ENCODE measurements around the gene ARHGAP32. TPM values are rescaled to one million over a fixed set of nuclear protein-coding genes. Genes with fewer than 3 reads are reported as not detected.

The ARHGAP32 gene
- total RNA-seq (10 to 100 TPM in 1 of 2 experiments, 1 to 10 TPM in 1; 7.8 to 10.4 TPM), polyA plus RNA-seq (1 to 10 TPM in 1 of 3 donors, under 1 TPM in 2; 0.85 to 1.5 (median 0.98) TPM), total RNA-seq (8.9 to 19.7 (median 15.4) reads per million in 6 experiments)

DNA sequence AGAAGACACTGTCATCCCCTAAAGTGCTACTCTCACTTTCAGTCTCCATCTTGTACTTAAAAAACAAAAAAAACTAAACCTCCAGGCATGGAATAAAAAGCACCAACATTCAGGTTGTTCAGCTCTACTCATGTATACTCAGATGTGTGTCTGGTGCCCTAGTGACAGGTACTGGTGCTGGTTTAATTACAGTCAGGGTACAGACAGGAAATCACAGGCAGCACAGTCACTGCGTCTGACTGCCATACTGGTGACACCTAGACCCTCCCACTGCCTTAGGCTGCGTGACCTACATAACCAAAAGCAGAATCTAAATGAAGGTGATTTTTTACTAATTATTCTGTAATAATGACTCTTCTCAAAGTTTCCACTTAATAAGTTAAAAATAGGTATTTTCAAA is at the start of gene ARHGAP32:
Gene ARHGAP32, minus strand, starts transcription at position 176 of the 400 bp plus-strand sequence. Its CDS starts 127 bp downstream, at position 49.
- H3K27me3 Mint-ChIP-seq = no peaks in the 10 kb centered on the region
- ATAC-seq (peak; percentile 70 to 85), DNase-seq (peak in 2 of 10 donors; percentile 10 to 22)
- peaks cover 0 to 2% (median under 1%) of the 10 kb centered on the region in 9 donors for H3K9me3 Mint-ChIP-seq
- H3K36me3 Mint-ChIP-seq = peaks cover 0 to 6% (median 0%) of the 10 kb centered on the region in 3 donors
- no peak within 1 kb of the TSS for H3K27ac Mint-ChIP-seq
- POLR2A ChIA-PET = interaction anchor here (0.6 kb wide), 1 partner anchor 807 kb away, joined by 4 read pairs; no protein-coding TSS in a partner anchor
- H3K4me1 Mint-ChIP-seq = peaks cover 0 to 9% (median 1%) of the 10 kb centered on the region in 4 donors
- no peak within 1 kb of the TSS for H3K4me3 Mint-ChIP-seq

DNA sequence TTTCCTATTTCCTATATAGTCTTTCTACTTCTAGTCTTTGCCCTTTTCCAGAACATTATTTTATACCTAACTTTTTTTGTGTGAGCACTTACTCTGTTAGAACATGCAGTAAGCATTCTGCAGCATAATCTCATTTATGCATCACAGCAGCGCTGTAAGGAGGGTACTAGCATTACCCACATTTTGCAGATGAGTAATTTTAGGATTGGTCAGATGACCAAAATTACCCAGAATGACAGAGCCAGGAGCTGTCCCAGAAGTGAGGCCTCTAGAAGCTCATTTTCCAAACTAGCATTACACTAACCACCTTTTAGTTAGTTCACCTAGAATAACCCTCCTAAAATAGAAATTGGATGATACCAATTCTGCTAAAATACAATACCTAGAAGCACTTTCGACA is 47.1 kb upstream of the ARHGAP32 start:
- H3K27ac Mint-ChIP-seq = no peak overlapping the region
- H3K36me3 Mint-ChIP-seq = peaks cover 0 to 12% (median 11%) of the 10 kb centered on the region in 3 donors
- DNase-seq (no peak), ATAC-seq (no peak)
- H3K4me3 Mint-ChIP-seq = no peak overlapping the region
- POLR2A ChIA-PET = no interaction called here
- H3K27me3 Mint-ChIP-seq = no peaks in the 10 kb centered on the region
- peaks cover 0 to 9% (median 3%) of the 10 kb centered on the region in 4 donors for H3K4me1 Mint-ChIP-seq
- peaks cover 0 to 10% (median 2%) of the 10 kb centered on the region in 9 donors for H3K9me3 Mint-ChIP-seq

DNA sequence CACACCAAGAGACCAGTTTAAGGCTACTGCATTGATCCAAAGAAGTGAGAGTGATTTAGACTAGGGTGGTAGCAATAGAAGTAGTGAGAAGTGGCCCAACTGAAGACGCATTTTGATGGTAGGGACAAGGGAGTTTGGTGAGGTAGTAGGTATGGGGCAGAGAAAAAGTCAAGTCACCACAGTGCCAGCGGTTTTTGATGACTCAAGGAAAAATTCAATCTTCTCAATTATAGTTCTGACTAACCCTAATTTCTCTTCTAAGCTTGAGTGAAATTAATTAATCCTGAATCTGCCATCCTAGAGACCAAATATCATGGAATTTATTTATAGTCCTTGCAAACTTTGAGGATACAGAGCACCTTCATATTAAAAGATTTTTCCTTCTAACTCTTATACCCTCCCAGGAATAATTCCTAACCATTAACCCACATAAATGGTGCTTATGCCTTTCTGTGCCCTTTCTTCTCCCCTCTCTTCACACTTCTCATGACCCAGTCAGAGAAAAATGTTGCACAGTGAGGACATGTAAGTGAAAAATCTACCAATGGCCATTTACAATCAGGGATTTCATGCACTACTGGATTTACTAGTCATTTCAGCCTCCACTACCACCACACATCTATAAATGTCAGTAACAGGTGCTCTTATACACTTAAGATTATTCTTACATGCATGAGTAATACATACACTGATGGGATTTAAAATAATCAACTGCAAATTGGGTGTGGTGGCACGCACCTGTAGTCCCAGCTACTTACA is 45.9 kb upstream of the ARHGAP32 start:
- DNase-seq = no peak
- peaks cover 0 to 10% (median 2%) of the 10 kb centered on the region in 9 donors for H3K9me3 Mint-ChIP-seq
- peaks cover 0 to 6% (median 2%) of the 10 kb centered on the region in 4 donors for H3K4me1 Mint-ChIP-seq
- POLR2A ChIA-PET = no interaction called here
- no peak for ATAC-seq
- H3K27me3 Mint-ChIP-seq = no peaks in the 10 kb centered on the region
- H3K27ac Mint-ChIP-seq = no peak overlapping the region
- peaks cover 0 to 12% (median 11%) of the 10 kb centered on the region in 3 donors for H3K36me3 Mint-ChIP-seq
- no peak overlapping the region for H3K4me3 Mint-ChIP-seq

DNA sequence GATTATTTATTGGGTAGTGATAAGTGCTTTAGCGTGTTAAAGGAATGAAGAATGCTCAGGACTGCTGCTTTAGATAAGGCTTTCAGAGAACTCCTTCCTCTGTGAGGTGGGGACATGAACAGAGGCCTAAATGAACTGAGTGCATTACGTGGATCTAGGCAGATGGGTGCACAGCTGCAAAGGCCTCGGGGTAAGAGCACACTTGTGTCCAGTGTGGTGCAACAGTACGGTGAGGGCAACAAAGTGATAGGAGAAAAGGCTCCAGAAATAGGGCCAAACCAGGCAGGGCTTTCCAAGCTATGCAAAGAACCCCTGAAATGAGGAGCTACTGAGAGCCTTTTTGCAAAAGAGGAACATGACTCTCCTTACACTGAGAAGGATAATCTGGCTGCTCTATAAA is 45.3 kb upstream of the ARHGAP32 start:
- Mint-ChIP-seq H3K4me1 (peaks cover 0 to 1% (median 0%) of the 10 kb centered on the region in 4 donors), H3K4me3 (no peak overlapping the region), H3K9me3 (peaks cover 0 to 10% (median 2%) of the 10 kb centered on the region in 9 donors), H3K27me3 (no peaks in the 10 kb centered on the region), H3K27ac (no peak overlapping the region), H3K36me3 (peaks cover 0 to 12% (median 11%) of the 10 kb centered on the region in 3 donors)
- ATAC-seq = no peak
- DNase-seq = no peak
- POLR2A ChIA-PET = no interaction called here

GRCh38 chr11:129236850-129237249 is 44.7 kb upstream of the ARHGAP32 start:
- DNase-seq = no peak
- H3K27ac Mint-ChIP-seq = no peak overlapping the region
- H3K36me3 Mint-ChIP-seq = peaks cover 0 to 12% (median 11%) of the 10 kb centered on the region in 3 donors
- no peak overlapping the region for H3K4me3 Mint-ChIP-seq
- H3K4me1 Mint-ChIP-seq = peaks cover 0 to 1% (median 0%) of the 10 kb centered on the region in 4 donors
- H3K27me3 Mint-ChIP-seq = no peaks in the 10 kb centered on the region
- no peak for ATAC-seq
- POLR2A ChIA-PET = no interaction called here
- peaks cover 0 to 10% (median 2%) of the 10 kb centered on the region in 9 donors for H3K9me3 Mint-ChIP-seq

DNA sequence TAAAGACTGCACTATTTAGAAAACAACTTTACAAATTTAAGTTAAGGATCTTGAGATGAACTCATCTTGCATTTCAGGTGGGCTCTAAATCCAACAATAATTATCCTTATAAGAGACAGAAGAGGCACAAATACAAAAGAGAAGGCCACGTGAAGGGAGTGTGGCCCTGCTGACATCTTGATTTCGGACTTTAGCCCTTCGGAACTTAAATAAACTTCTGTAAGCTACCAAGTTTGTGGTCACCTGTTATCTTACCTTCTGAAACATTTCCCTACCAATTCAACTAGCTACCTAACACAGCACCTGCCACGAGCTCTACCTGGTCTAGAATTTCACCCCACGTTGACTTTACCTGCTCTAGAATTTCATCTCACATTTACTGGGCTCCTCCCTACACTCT is 42.9 kb upstream of the ARHGAP32 start:
- Mint-ChIP-seq H3K9me3 (peaks cover 0 to 10% (median 2%) of the 10 kb centered on the region in 9 donors), H3K36me3 (peaks cover 0 to 12% (median 11%) of the 10 kb centered on the region in 3 donors), H3K4me3 (no peak overlapping the region), H3K4me1 (peaks cover 0 to 1% (median 0%) of the 10 kb centered on the region in 4 donors), H3K27me3 (no peaks in the 10 kb centered on the region), H3K27ac (no peak overlapping the region)
- ATAC-seq = no peak
- no peak for DNase-seq
- POLR2A ChIA-PET = no interaction called here

GRCh38 chr11:129230006-129230405 is 37.9 kb upstream of the ARHGAP32 start:
- Mint-ChIP-seq H3K9me3 (peaks cover 5 to 25% (median 18%) of the 10 kb centered on the region in 9 donors), H3K36me3 (peaks cover 2 to 19% (median 13%) of the 10 kb centered on the region in 3 donors), H3K4me3 (no peak overlapping the region), H3K27me3 (no peaks in the 10 kb centered on the region), H3K4me1 (no peaks in the 10 kb centered on the region), H3K27ac (no peak overlapping the region)
- POLR2A ChIA-PET = no interaction called here
- DNase-seq (peak in 2 of 10 donors; percentile 4 to 28), ATAC-seq (no peak)

DNA sequence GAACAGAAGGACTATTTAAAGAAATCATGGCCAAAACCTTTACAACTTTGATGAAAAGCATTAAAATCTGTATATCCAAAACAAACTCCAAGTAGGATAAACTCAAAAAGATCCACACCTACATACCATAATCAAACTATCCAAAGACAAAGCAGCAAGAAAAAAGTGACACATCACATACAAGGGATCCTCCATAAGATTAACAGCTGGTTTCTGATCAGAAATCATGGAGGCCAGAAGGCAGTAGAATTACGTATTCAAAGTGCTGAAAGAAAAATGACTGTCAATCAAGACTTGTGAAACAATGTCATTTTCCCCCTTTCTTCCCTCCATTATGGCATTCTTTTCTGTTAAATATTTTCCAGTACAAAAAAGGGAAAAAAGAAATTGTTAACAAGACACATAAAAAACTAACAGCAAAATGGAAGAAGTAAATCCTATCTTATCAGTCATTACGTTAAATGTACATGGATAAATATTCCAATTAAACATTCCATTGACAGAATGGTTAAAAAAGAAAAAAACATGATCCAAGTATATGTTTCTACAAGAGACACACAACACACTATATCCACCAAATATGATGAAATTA is 34.2 kb upstream of the ARHGAP32 start:
- H3K9me3 Mint-ChIP-seq = peaks cover 5 to 29% (median 20%) of the 10 kb centered on the region in 9 donors
- H3K36me3 Mint-ChIP-seq = peaks cover 4 to 28% (median 17%) of the 10 kb centered on the region in 3 donors
- no peak for ATAC-seq
- POLR2A ChIA-PET = no interaction called here
- no peak overlapping the region for H3K27ac Mint-ChIP-seq
- H3K4me1 Mint-ChIP-seq = peaks cover 0 to 1% (median 0%) of the 10 kb centered on the region in 4 donors
- DNase-seq = no peak
- H3K27me3 Mint-ChIP-seq = no peaks in the 10 kb centered on the region
- H3K4me3 Mint-ChIP-seq = no peak overlapping the region

DNA sequence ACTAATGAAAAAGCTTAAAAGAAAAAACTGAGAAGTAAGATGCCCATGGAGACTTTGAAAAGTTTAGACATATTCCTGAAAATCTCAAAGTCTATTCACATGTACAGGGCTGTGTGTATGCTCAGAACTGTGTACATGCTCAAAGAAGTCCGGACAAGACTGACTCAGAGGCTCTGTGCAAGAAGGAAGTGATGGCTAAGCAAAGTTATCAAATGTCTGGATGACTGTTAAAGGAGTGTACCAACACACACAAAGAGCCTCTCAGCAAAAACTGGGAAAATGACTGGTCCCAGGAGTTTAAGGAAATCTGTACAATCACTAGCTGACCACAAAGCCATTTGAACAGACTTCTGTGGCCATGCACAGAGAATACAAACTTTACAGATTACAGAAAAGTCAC is 33.1 kb upstream of the ARHGAP32 start:
- Mint-ChIP-seq H3K4me3 (no peak overlapping the region), H3K4me1 (peaks cover 0 to 1% (median 0%) of the 10 kb centered on the region in 4 donors), H3K27me3 (no peaks in the 10 kb centered on the region), H3K36me3 (peaks cover 4 to 28% (median 17%) of the 10 kb centered on the region in 3 donors), H3K9me3 (peaks cover 5 to 29% (median 20%) of the 10 kb centered on the region in 9 donors), H3K27ac (no peak overlapping the region)
- ATAC-seq (no peak), DNase-seq (no peak)
- POLR2A ChIA-PET = no interaction called here

DNA sequence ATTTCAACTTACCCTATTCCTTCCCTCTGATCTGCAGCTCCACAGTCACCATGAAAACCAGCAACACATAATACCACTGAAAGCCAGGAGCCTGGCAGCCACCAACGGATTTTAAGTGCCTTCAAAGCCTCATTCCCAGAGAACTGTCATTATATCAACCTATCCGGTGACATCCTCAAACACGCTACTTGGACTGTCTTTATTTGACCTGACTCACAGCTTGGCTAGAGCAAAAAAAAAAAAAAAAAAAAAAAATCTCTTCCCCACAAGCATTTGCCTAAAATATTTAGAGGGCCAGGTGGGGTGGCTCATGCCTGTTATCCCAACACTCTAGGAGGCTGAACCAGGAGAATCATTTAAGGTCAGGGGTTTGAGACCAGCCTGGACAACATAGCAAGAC is 32.4 kb upstream of the ARHGAP32 start:
- ATAC-seq = no peak
- H3K27ac Mint-ChIP-seq = no peak overlapping the region
- POLR2A ChIA-PET = interaction anchor here (0.6 kb wide), 1 partner anchor 20 kb away, joined by 3 read pairs; no protein-coding TSS in a partner anchor

GRCh38 chr11:129223701-129224149 is 31.6 kb upstream of the ARHGAP32 start:
- Mint-ChIP-seq H3K27ac (no peak overlapping the region), H3K36me3 (peaks cover 4 to 28% (median 17%) of the 10 kb centered on the region in 3 donors), H3K9me3 (peaks cover 5 to 29% (median 20%) of the 10 kb centered on the region in 9 donors), H3K4me1 (peaks cover 0 to 1% (median under 1%) of the 10 kb centered on the region in 4 donors), H3K27me3 (no peaks in the 10 kb centered on the region), H3K4me3 (no peak overlapping the region)
- DNase-seq (no peak), ATAC-seq (no peak)
- POLR2A ChIA-PET = no interaction called here

More for the DNA sequence above, 32.4 kb upstream of the ARHGAP32 start:
- no peak for DNase-seq
- H3K4me3 Mint-ChIP-seq = no peak overlapping the region
- H3K4me1 Mint-ChIP-seq = peaks cover 0 to 1% (median 0%) of the 10 kb centered on the region in 4 donors
- H3K36me3 Mint-ChIP-seq = peaks cover 4 to 28% (median 17%) of the 10 kb centered on the region in 3 donors
- H3K27me3 Mint-ChIP-seq = no peaks in the 10 kb centered on the region
- peaks cover 5 to 29% (median 20%) of the 10 kb centered on the region in 9 donors for H3K9me3 Mint-ChIP-seq

- Mint-ChIP-seq H3K4me1 (peaks cover 0 to 4% (median under 1%) of the 10 kb centered on the region in 4 donors), H3K4me3 (no peak overlapping the region), H3K27me3 (no peaks in the 10 kb centered on the region), H3K36me3 (peaks cover 4 to 28% (median 17%) of the 10 kb centered on the region in 3 donors), H3K27ac (no peak overlapping the region), H3K9me3 (peaks cover 5 to 29% (median 20%) of the 10 kb centered on the region in 9 donors)
- POLR2A ChIA-PET = no interaction called here
- DNase-seq (no peak), ATAC-seq (no peak)
These were observed 31.1 kb upstream of the ARHGAP32 start for GRCh38 chr11:129223260-129223659.

Measured in naive thymus-derived CD8-positive, alpha-beta T cell (primary cell).